GM10847 (cell line): Measurements from ENCODE around the gene LRP5.

Experiments
- POLR2A ChIP-seq: IDR thresholded peaks from 2 replicates; pipeline ENCODE4 v1.6.1; 2011; ENCODE audit not compliant: insufficient read length; ENCODE audit errors: extremely low read depth

Gene LRP5

DNA sequence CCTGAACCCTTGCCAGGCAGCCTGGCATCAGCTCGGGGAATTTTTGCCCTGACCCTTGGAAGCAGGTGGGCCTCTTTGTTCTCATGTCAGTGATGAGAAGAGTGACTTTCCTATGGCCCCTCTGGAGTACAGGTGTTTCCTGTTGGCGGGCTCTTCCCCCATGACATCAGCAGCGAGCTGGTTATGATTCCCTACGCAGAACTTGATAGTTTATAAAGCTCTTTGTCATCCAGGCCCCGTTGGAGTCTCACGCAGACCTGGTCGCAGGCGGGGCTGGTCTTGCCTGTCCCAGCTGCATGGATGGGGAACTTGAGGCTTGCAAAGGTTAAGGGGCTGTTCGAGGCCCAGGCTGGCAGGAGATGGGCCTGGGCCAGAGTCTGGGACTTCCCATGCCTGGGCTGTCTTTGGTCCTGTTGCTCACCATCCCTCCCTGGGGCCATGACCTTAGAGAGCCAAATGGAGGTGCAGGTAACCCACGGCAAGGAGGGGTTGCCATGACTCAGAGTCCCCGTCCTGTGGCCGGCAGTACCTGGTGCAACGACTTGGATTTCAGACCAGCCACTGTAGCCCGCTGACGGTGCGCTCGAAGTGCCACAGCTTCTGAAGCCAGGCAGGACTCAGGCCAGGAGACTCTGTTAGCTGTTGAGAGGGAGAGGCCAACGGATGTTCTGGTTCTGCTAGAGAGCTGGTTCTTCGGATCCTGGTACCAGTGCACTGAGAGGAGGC, 102.3 kb downstream of the LRP5 start:
- TF ChIP-seq POLR2A, result no peak

DNA sequence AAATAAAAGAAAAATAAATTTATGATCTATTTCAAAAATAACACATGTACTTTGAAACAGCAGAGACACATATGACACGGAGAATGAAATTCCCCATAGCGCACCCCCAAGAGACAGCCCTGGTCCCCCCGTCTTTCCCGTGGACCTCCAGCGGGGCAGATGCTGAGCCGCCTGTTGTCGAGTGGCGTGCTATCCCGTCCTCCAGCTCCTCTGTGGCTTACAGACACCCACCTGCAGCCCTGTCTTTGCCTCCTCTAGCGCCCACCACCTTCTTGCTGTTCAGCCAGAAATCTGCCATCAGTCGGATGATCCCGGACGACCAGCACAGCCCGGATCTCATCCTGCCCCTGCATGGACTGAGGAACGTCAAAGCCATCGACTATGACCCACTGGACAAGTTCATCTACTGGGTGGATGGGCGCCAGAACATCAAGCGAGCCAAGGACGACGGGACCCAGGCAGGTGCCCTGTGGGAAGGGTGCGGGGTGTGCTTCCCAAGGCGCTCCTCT, 103.7 kb downstream of the LRP5 start:
- TF ChIP-seq POLR2A, result no peak

DNA sequence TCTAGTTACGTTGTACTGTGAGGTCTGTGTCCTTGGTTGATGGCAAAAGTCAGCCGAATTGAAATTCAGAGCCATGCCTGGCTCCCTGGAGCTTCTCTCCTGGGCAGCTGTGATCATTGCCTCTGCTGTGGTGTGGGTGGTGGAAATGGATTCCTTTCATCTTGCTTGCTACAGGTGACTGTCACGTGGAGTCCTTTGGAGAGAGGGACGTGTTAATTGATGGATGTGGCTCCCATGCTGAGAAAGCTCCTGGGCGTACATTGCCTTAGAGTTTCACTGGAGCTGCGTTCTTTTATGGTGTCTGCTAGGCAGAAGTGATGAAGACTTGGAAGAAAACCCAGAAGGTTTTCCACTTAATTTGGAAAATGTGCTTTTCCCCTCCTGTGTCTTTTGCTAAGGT, 106.3 kb downstream of the LRP5 start:
- TF ChIP-seq POLR2A, result no peak

DNA sequence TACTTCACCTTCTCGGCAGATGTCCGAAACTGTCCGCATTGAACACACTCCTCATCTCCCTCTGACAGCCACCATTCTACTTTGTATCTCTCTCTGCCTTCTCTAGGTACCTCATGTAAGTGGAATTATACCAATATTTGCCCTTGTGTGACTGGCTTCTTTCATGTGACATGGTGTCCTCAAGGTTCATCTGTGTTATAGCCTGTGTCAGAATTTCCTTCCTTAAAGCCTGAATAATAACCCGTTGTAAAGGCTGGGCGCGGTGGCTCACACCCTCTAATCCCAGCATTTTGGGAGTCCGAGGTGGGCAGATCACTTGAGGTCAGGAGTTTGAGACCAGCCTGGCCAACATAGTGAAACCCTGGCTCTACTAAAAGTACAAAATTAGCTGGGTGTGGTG, 107.8 kb downstream of the LRP5 start:
- no peak for TF ChIP-seq POLR2A

DNA sequence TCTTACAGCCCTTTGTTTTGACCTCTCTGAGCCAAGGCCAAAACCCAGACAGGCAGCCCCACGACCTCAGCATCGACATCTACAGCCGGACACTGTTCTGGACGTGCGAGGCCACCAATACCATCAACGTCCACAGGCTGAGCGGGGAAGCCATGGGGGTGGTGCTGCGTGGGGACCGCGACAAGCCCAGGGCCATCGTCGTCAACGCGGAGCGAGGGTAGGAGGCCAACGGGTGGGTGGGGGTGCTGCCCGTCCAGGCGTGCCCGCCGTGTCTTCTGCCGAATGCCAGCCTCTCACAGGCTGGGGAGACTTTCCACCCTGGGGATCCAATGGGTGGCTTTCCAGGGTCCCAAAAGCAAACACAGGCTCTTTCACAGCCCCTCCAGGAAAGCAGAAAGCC, 111.1 kb downstream of the LRP5 start:
- no peak for TF ChIP-seq POLR2A

DNA sequence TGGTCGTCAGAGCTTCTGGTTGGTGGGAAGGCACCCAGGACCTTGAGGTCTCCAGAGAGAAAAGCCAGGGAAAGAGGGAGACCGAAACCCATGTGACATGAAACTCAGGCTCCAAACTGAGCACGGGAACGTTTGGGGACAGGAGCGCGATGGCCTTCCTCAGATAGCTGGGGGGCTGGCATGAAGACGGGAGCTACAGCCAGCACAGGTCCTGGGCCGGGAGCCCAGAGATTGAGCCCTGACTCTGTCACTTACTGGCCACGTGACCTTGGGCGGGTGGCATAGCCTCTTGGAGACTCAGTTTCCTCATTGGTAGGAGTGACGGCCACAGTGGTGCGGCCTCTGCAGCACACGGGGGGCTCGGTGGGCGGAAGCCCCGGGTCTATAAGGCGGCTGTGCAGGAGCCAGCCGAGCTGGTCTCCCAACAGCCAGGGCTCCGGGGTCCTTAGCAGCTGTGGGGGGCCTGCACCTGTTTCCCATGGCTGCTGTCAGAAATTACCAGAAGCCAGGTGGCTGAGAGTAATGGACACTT, 111.8 kb downstream of the LRP5 start:
- no peak for TF ChIP-seq POLR2A

DNA sequence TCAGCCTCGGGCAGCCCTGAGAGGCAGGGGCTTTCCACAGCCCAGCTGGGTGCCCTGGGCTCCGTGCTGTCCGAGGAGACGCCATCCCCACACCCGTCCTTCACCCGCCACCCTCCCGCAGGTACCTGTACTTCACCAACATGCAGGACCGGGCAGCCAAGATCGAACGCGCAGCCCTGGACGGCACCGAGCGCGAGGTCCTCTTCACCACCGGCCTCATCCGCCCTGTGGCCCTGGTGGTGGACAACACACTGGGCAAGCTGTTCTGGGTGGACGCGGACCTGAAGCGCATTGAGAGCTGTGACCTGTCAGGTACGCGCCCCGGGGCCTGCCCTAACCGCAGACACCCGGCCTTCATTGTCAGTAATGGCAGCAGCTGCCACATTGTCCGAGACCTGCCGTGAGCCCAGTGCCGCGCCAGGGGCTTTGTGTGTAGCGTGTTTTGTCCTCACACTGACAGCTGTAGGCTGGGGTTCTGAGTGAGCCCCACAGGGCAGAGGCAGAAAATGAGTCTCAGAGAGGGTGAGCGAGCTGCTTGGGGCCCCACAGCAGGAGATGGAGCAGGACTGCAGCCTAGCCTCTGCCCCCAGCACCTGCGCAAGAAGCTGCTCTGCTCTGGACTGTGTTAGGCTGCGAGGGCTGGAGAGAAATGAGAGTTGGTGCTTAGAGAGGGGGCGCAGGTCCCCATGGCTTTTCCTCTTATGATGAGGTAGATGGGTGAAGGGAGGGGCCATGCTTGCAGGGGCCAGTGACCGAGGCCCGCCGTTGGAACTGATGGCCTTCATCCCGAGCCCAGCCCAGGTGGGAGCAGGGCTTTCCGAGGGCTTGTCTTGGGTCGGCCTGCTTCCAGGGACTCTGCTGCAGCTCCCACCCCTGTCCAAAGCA, 112.8 kb downstream of the LRP5 start:
- TF ChIP-seq POLR2A, result no peak

DNA sequence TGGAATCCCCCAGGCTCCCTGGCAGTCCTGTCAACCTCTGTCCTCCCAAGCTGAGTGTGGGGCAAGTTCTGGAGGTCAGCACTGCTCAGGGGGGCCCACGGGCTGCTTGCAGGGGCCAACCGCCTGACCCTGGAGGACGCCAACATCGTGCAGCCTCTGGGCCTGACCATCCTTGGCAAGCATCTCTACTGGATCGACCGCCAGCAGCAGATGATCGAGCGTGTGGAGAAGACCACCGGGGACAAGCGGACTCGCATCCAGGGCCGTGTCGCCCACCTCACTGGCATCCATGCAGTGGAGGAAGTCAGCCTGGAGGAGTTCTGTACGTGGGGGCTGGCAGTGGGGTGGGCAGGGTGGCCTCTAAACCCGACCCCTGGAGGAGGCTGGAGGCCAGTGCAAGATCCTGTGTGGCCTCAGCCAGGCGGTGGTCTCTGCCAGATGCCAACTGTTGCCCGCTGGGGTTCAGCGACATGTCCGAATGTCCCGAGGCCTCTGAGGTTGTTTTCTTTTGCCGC, 113.5 kb downstream of the LRP5 start:
- no peak for TF ChIP-seq POLR2A

DNA sequence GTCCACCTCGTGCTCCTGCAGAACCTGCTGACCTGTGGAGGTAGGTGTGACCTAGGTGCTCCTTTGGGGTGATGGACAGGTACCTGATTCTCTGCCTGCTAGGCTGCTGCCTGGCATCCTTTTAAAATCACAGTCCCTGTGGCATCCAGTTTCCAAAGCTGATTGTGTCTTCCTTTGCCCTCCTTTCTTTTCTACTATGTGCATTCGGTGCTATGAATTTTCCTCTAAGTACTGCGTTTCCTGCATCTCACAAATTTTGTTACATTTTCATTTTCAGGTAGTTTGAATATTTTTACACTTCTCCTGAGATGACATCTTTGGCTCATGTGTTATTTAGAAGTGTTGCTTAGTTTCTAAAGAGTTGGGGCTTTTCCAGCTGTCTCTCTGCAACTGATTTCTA, 117.3 kb downstream of the LRP5 start:
- TF ChIP-seq POLR2A, result no peak

DNA sequence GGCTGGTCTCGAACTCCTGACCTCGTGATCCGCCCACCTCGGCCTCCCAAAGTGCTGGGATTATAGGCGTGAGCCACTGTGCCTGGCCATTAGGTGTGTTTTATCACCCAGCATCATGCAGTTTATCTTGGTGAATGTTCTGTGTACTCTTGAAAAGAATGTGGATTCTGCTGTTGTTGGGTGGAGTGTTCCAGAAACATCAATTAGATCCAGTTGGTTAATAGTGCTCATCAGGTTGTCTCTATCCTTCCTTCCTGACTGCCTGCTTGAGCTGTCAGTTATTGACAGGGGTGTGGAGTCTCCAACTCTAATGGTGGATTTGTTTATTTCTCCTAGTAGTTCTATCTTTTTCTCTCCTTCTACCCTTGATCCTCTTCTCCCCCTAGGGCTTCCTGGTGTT, 118.0 kb downstream of the LRP5 start:
- no peak for TF ChIP-seq POLR2A

DNA sequence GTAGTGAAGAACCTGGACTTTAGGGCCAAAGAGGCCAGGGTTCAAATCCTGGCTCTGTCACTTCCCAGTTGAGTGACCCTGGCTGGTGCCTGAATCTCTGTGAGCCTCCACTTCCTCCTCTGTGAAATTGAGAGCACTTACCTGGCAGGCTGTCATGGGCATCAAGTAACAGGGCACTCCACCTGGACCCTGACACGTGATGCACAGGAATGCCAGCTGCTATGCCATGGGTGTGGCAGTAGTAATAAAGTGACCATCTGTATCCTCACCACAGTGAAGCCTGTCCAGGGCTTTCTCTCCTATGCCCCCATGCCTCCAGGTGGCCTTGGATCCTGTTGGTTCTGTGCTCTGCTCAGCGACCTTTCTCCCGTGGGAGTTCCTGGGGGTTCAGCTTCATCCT, 118.4 kb downstream of the LRP5 start:
- TF ChIP-seq POLR2A, result no peak

DNA sequence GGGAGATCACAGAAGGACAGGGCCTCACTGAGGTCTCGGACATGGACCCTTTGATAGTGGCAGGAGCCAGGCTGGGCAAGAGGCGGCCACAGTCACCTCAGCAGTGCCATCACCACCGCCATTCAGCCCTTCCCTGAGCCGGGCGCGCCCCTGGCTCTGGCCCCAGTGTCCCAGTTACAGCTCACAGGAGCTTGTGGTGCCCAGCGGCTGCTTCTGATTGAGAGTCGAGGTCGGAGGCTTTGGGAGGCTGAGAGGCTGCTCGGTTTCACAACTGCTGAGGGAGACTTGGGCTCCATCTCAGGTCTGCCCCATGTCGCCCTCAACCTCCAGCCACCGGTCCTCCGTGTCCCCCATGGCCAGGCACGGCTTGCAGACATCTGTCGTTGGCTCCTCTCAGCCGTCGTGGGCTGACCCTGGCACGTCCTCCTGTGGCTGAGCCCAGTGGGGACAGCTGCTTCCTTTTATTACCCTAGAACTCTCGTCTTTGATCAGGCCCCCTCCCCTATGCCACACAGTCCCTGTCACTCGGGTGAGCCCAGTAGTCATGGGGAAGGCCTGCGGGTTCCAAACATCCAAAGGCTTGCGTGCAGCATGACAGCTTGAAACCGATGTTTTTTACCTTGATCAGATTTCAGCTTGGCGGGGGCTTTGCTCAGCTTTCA, 119.7 kb downstream of the LRP5 start:
- no peak for TF ChIP-seq POLR2A

DNA sequence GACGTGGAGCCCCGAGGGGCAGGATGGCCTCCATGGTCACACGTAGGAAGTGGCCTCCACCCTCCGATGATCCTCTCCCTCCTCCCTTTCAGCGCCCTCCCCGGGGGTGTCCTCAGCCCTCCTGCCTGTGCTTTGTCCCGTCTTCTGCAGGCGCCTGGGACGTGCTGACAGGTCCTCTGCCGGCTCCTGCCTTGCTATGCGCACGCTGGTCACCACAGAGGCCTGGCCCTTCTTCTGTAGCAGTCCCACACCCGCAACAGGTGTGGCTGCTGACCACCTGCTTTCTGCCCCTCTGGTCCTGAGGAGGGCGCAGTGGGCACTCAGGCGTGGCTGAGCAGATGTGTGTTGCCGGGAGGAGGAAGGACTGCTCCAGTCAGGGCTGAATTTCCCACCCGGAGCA, 120.5 kb downstream of the LRP5 start:
- no peak for TF ChIP-seq POLR2A

DNA sequence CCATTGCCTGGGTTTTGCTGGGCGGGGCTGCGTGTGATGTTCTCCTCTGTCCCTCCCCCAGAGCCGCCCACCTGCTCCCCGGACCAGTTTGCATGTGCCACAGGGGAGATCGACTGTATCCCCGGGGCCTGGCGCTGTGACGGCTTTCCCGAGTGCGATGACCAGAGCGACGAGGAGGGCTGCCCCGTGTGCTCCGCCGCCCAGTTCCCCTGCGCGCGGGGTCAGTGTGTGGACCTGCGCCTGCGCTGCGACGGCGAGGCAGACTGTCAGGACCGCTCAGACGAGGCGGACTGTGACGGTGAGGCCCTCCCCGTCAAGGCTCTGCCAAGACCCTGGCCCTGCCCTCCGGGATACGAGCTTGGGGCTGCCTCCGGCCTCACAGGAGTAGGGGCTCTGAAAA, 121.2 kb downstream of the LRP5 start:
- TF ChIP-seq POLR2A, result no peak

DNA sequence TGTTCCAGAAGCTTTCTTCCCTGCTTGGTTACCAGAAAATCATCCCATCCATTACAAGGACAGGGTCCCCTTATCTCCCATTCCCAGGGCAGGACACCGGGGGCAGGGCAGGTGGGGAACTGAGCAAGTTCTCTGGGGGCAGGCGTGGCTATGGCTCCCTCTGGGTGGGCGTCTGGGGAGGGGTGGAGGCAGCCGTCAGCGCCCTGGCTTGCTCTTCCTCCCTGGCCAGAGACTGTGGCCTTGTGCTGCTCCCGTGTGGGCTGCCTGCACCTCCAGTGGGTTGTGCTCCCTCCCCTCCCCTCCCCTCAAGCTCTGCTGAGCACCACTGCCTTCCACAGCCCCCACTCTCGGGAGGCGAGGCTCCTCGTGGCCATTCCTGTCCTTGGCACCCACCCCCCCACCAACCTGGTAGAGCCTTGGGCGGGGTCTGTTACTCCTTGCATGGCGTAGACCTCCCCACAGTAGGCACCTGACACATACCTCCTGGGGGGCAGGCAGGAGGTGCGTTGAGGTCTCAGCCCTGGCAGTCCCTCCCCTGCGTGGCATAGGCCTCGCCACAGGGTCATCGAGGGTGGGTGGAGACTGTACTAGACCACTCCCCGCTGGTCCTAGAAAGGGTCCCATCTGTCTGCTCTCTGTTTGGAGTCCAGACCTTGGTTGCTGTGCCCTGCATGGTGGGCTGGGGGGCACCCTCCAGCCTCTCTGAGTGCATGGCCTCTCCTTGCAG, 123.9 kb downstream of the LRP5 start:
- no peak for TF ChIP-seq POLR2A
